HCT116 (cell line): ENCODE data around the gene TF. TPM values are rescaled to one million over a fixed set of nuclear protein-coding genes. Genes with fewer than 3 reads are reported as not detected.

ENCODE experiments used
- ATAC-seq: fragments of 200-7000 bp; cut with Tn5 transposase; 2 replicates; pipeline ENCODE4 v1.9.1; 2020; ENCODE audit warnings: mild to moderate bottlenecking, moderate library complexity
- BruUV-seq: library from RNA; stranded (reverse); fragments of 400-500 nt; replicated peaks from 2 replicates; lab custom pipeline; 2021; lab: Mats Ljungman, UMichigan
- CTCF ChIA-PET: fragments of 300-600 bp; sonication (Branson Sonifier 250); formaldehyde crosslinking; loops from one replicate; lab custom pipeline; 2021; ENCODE audit warnings: antibody characterized with exemption; lab: Charles Lee
- POLR2A ChIA-PET: fragments of 300-600, 350-600 bp; sonication (Branson Sonifier 250); formaldehyde crosslinking; loops from one replicate; lab custom pipeline; 2021; ENCODE audit warnings: antibody characterized with exemption; lab: Charles Lee
- RAD21 ChIA-PET, 2 experiments: fragments of 300-600 bp; sonication (Branson Sonifier 250); formaldehyde crosslinking; loops; one replicate each; lab custom pipeline; 2023; ENCODE audit warnings: low total read pairs in 2 of 2; ENCODE audit not compliant: uncharacterized antibody in 2 of 2, unreplicated experiment in 2 of 2, low non-redundant PET in 1 of 2; lab: Charles Lee
- DNase-seq: peaks from one replicate; pipeline ENCODE4 v3.0.0-alpha.2; 2010; ENCODE audit warnings: low read depth, low spot score
- H2AFZ ChIP-seq: fragments of 200-600 bp; shearing (Covaris generic), sonication (generic); 2 replicates; pipeline ENCODE4 v1.6.1; 2017; ENCODE audit warnings: low read depth, mixed run types, mixed read lengths, antibody characterized with exemption, low read length; ENCODE audit not compliant: poor library complexity, severe bottlenecking
- H3K27ac ChIP-seq: 2 replicates; pipeline ENCODE4 v1.5.1; 2012; ENCODE audit warnings: low read depth, low read length
- H3K27me3 ChIP-seq: fragments of 200-600 bp; sonication (generic); 2 replicates; pipeline ENCODE4 v1.6.1; 2016; ENCODE audit warnings: mixed run types, low read length, mixed read lengths; ENCODE audit not compliant: insufficient read depth
- H3K36me3 ChIP-seq, 2 experiments: fragments of 200-500 bp in 1 of 2; fragments of 200-600 bp in 1 of 2; sonication (Bioruptor generic) in 1 of 2; sonication (generic) in 1 of 2; 2 replicates each; pipeline versions ENCODE4 v1.5.1 to v1.6.1; 2014 to 2016; ENCODE audit warnings: low read length in 2 of 2, inconsistent platforms in 1 of 2, mixed read lengths in 1 of 2, mixed run types in 1 of 2; ENCODE audit not compliant: insufficient read depth in 2 of 2, control insufficient read depth in 1 of 2
- H3K4me1 ChIP-seq, 2 experiments: fragments of 200-600 bp in 1 of 2; sonication (generic) in 1 of 2; 2 replicates each; pipeline versions ENCODE4 v1.5.1 to v1.6.1; 2012 to 2017; ENCODE audit warnings: low read length in 2 of 2, inconsistent platforms in 1 of 2, mild to moderate bottlenecking in 1 of 2, mixed read lengths in 1 of 2, mixed run types in 1 of 2, moderate library complexity in 1 of 2; ENCODE audit not compliant: insufficient read depth in 2 of 2, control insufficient read depth in 1 of 2
- H3K4me2 ChIP-seq: fragments of 200-600 bp; sonication (generic); 2 replicates; pipeline ENCODE4 v1.6.1; 2017; ENCODE audit warnings: mixed run types, low read length, mixed read lengths
- H3K4me3 ChIP-seq, 2 experiments: fragments of 200-600 bp in 1 of 2; sonication (generic) in 1 of 2; replicated peaks in 1 of 2; 2 replicates each; pipeline ENCODE4 v1.5.1; 2011 to 2016; ENCODE audit warnings: low read length in 2 of 2, control low read depth in 1 of 2, low read depth in 1 of 2, mild to moderate bottlenecking in 1 of 2, mixed read lengths in 1 of 2, mixed run types in 1 of 2
- H3K79me2 ChIP-seq: fragments of 200-600 bp; sonication (generic); 2 replicates; pipeline ENCODE4 v1.6.1; 2017; ENCODE audit warnings: mild to moderate bottlenecking, mixed run types, low read length, moderate library complexity, mixed read lengths; ENCODE audit not compliant: insufficient read depth
- H3K9ac ChIP-seq: fragments of 200-600 bp; sonication (generic); 2 replicates; pipeline ENCODE4 v1.6.1; 2016; ENCODE audit warnings: low read length, mixed read lengths
- H3K9me2 ChIP-seq: fragments of 200-600 bp; sonication (generic), shearing (Covaris generic); 2 replicates; pipeline ENCODE4 v1.6.1; 2017; ENCODE audit warnings: mixed run types, mild to moderate bottlenecking, moderate library complexity; ENCODE audit not compliant: insufficient read depth
- H3K9me3 ChIP-seq, 2 experiments: fragments of 200-500 bp in 1 of 2; fragments of 200-600 bp in 1 of 2; sonication (Bioruptor generic) in 1 of 2; sonication (generic) in 1 of 2; 2 replicates each; pipeline ENCODE4 v1.6.1; 2014 to 2017; ENCODE audit warnings: low read length in 2 of 2, mixed read lengths in 2 of 2, inconsistent platforms in 1 of 2, low read depth in 1 of 2, mild to moderate bottlenecking in 1 of 2, mixed run types in 1 of 2, moderate library complexity in 1 of 2; ENCODE audit not compliant: control insufficient read depth in 1 of 2, insufficient read depth in 1 of 2
- H4K20me1 ChIP-seq: fragments of 200-600 bp; sonication (generic), shearing (Covaris generic); 2 replicates; pipeline ENCODE4 v1.6.1; 2017; ENCODE audit warnings: mixed run types, mild to moderate bottlenecking, moderate library complexity; ENCODE audit not compliant: insufficient read depth
- ATF3 ChIP-seq: IDR thresholded peaks from 2 replicates; pipeline ENCODE4 v1.6.1; 2012
- CBX3 ChIP-seq: IDR thresholded peaks from 2 replicates; pipeline ENCODE4 v1.6.1; 2012; ENCODE audit warnings: low read depth
- CEBPB ChIP-seq: IDR thresholded peaks from 2 replicates; pipeline ENCODE4 v1.6.1; 2012; ENCODE audit warnings: low read depth
- CTCF ChIP-seq, 3 experiments: fragments of 200-600 bp in 1 of 3; sonication (generic) in 1 of 3; IDR thresholded peaks in 2 of 3; conservative IDR thresholded peaks in 1 of 3; 2 replicates each; pipeline ENCODE4 v1.5.1; 2012 to 2017; ENCODE audit warnings: low read depth in 2 of 3, low read length in 2 of 3, antibody characterized with exemption in 1 of 3, borderline replicate concordance in 1 of 3, control low read depth in 1 of 3, mild to moderate bottlenecking in 1 of 3, mixed read lengths in 1 of 3, mixed run types in 1 of 3, moderate library complexity in 1 of 3; ENCODE audit not compliant: insufficient read depth in 1 of 3
- ELF1 ChIP-seq: IDR thresholded peaks from 2 replicates; pipeline ENCODE4 v1.6.1; 2012; ENCODE audit warnings: low read depth, borderline replicate concordance
- EZH2 ChIP-seq: fragments of 200-600 bp; sonication (generic); IDR thresholded peaks from 2 replicates; pipeline ENCODE4 v1.6.1; 2017; ENCODE audit warnings: antibody characterized with exemption, mixed run types
- FOSL1 ChIP-seq: IDR thresholded peaks from 2 replicates; pipeline ENCODE4 v1.6.1; 2012; ENCODE audit warnings: low read depth
- JUND ChIP-seq: IDR thresholded peaks from 2 replicates; pipeline ENCODE4 v1.6.1; 2012
- POLR2A ChIP-seq: IDR thresholded peaks from 2 replicates; pipeline ENCODE4 v1.7.0; 2011; ENCODE audit warnings: borderline replicate concordance; ENCODE audit not compliant: insufficient read depth, insufficient read length; ENCODE audit errors: extremely low read depth
- POLR2AphosphoS5 ChIP-seq: IDR thresholded peaks from 2 replicates; pipeline ENCODE4 v1.6.1; 2011; ENCODE audit warnings: mild to moderate bottlenecking, low read depth, low read length, moderate library complexity
- SIN3A ChIP-seq: IDR thresholded peaks from 2 replicates; pipeline ENCODE4 v1.6.1; 2012; ENCODE audit warnings: low read depth
- SP1 ChIP-seq: IDR thresholded peaks from 2 replicates; pipeline ENCODE4 v1.6.1; 2012; ENCODE audit warnings: low read depth
- SRF ChIP-seq: IDR thresholded peaks from 2 replicates; pipeline ENCODE4 v1.6.1; 2012; ENCODE audit warnings: low read depth
- TCF7L2 ChIP-seq: IDR thresholded peaks from 2 replicates; pipeline ENCODE4 v1.7.0; 2011; ENCODE audit warnings: borderline replicate concordance, inconsistent platforms; ENCODE audit not compliant: insufficient read depth, insufficient read length; ENCODE audit errors: extremely low read depth
- YY1 ChIP-seq: IDR thresholded peaks from 2 replicates; pipeline ENCODE4 v1.6.1; 2011; ENCODE audit warnings: low read length, low read depth, moderate library complexity, mild to moderate bottlenecking; ENCODE audit not compliant: insufficient replicate concordance; ENCODE audit errors: extremely low read depth
- ZFX ChIP-seq: fragments of 450-650 bp; IDR thresholded peaks from 2 replicates; pipeline ENCODE4 v1.6.1; 2017
- ZNF274 ChIP-seq: fragments of 200-500 bp; sonication (Bioruptor generic); IDR thresholded peaks from 2 replicates; pipeline ENCODE4 v1.6.1; 2014; ENCODE audit warnings: mild to moderate bottlenecking, low read depth, low read length, inconsistent platforms
- intact Hi-C: fragments of 100-400 bp; cut with micrococcal nuclease; formaldehyde crosslinking; loops from 2 replicates; pipeline ENCODE4 v1.10.0; 2022
- total RNA-seq: library from RNA; stranded (reverse); gene quantifications from one replicate; pipeline ENCODE4 v1.2.1, GENCODE V29; 2021; ENCODE audit not compliant: unreplicated experiment
- TF ChIP-seq, protein P1 (sequence below): IDR thresholded peaks from 2 replicates; pipeline ENCODE4 v1.6.1; 2011; ENCODE audit warnings: mild to moderate bottlenecking, low read length, moderate library complexity; ENCODE audit not compliant: insufficient replicate concordance; ENCODE audit errors: extremely low read depth
- TF ChIP-seq, protein P2 (sequence below): IDR thresholded peaks from 2 replicates; pipeline ENCODE4 v1.6.1; 2012; ENCODE audit warnings: low read depth

TF gene
- total RNA-seq, 1 experiment from 2014 or later, result 10.4 TPM

- RAD21 ChIA-PET, result no interaction called here
- CTCF ChIA-PET, result no interaction called here
- intact Hi-C loops, result loop anchor here (5.0 kb wide), 1 partner anchor 158 kb away; the partner anchor contains the start of gene TOPBP1
- ATAC-seq, result no peak
- Histone ChIP-seq H3K4me2 (no peak overlapping the region), H3K27me3 (no peaks in the 10 kb centered on the region), H3K36me3 (peaks cover 37 to 48% of the 10 kb centered on the region in 2 experiments), H3K4me3 (no peak overlapping the region), H3K27ac (no peak overlapping the region), H3K79me2 (no peaks in the 10 kb centered on the region), H3K4me1 (no peaks in the 10 kb centered on the region; a peak in 1 of 4 replicates), H4K20me1 (no peaks in the 10 kb centered on the region), H3K9me2 (no peaks in the 10 kb centered on the region), H3K9me3 (no peaks in the 10 kb centered on the region), H3K9ac (no peak overlapping the region), H2AFZ (no peak overlapping the region)
- POLR2A ChIA-PET, result no interaction called here
- TF ChIP-seq ZFX, result no peak
- TF ChIP-seq SP1, result no peak
- no peak for TF ChIP-seq SIN3A
- TF ChIP-seq FOSL1, result no peak
- no peak for TF ChIP-seq ZNF274
- TF ChIP-seq POLR2AphosphoS5, result no peak
- TF ChIP-seq YY1, result no peak
- no peak for TF ChIP-seq POLR2A
- TF ChIP-seq, protein P1, sequence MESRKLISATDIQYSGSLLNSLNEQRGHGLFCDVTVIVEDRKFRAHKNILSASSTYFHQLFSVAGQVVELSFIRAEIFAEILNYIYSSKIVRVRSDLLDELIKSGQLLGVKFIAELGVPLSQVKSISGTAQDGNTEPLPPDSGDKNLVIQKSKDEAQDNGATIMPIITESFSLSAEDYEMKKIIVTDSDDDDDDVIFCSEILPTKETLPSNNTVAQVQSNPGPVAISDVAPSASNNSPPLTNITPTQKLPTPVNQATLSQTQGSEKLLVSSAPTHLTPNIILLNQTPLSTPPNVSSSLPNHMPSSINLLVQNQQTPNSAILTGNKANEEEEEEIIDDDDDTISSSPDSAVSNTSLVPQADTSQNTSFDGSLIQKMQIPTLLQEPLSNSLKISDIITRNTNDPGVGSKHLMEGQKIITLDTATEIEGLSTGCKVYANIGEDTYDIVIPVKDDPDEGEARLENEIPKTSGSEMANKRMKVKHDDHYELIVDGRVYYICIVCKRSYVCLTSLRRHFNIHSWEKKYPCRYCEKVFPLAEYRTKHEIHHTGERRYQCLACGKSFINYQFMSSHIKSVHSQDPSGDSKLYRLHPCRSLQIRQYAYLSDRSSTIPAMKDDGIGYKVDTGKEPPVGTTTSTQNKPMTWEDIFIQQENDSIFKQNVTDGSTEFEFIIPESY, result no peak
- TF ChIP-seq CTCF (IDR thresholded peaks at IDR 0.05 in 2 of 3, conservative IDR thresholded peaks at IDR 0.05 in 1 of 3; ENCODE audit: borderline replicate concordance in 1 of 3, insufficient read depth in 1 of 3, low read depth in 2 of 3, low read length in 2 of 3), result no peak
- TF ChIP-seq CBX3, result no peak
- no peak for TF ChIP-seq EZH2
- no peak for TF ChIP-seq CEBPB
- TF ChIP-seq, protein P2, sequence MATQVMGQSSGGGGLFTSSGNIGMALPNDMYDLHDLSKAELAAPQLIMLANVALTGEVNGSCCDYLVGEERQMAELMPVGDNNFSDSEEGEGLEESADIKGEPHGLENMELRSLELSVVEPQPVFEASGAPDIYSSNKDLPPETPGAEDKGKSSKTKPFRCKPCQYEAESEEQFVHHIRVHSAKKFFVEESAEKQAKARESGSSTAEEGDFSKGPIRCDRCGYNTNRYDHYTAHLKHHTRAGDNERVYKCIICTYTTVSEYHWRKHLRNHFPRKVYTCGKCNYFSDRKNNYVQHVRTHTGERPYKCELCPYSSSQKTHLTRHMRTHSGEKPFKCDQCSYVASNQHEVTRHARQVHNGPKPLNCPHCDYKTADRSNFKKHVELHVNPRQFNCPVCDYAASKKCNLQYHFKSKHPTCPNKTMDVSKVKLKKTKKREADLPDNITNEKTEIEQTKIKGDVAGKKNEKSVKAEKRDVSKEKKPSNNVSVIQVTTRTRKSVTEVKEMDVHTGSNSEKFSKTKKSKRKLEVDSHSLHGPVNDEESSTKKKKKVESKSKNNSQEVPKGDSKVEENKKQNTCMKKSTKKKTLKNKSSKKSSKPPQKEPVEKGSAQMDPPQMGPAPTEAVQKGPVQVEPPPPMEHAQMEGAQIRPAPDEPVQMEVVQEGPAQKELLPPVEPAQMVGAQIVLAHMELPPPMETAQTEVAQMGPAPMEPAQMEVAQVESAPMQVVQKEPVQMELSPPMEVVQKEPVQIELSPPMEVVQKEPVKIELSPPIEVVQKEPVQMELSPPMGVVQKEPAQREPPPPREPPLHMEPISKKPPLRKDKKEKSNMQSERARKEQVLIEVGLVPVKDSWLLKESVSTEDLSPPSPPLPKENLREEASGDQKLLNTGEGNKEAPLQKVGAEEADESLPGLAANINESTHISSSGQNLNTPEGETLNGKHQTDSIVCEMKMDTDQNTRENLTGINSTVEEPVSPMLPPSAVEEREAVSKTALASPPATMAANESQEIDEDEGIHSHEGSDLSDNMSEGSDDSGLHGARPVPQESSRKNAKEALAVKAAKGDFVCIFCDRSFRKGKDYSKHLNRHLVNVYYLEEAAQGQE, result no peak
- TF ChIP-seq SRF, result no peak
- TF ChIP-seq ATF3, result no peak
- no peak for TF ChIP-seq TCF7L2
- no peak for TF ChIP-seq JUND
- TF ChIP-seq ELF1, result no peak
- no peak for DNase-seq
- BruUV-seq, result TSS peak; percentile 28
Measured at GRCh38 chr3:133820129-133820528, 73.9 kb downstream of the TF start.
